NB4 (cell line): ENCODE measurements around the gene NELFA.

ENCODE experiments used
- MYC ChIP-seq: IDR thresholded peaks from 2 replicates; pipeline ENCODE4 v1.6.1; 2011; ENCODE audit warnings: low read depth, low read length
- POLR2A ChIP-seq: IDR thresholded peaks from 2 replicates; pipeline ENCODE4 v1.6.1; 2011; ENCODE audit warnings: mild to moderate bottlenecking; ENCODE audit not compliant: insufficient read length; ENCODE audit errors: extremely low read depth
- TF ChIP-seq, protein P1 (sequence below): IDR thresholded peaks from one replicate; pipeline ENCODE4 v1.5.1; 2012; ENCODE audit warnings: low read depth, low read length

- TF ChIP-seq, protein P1, sequence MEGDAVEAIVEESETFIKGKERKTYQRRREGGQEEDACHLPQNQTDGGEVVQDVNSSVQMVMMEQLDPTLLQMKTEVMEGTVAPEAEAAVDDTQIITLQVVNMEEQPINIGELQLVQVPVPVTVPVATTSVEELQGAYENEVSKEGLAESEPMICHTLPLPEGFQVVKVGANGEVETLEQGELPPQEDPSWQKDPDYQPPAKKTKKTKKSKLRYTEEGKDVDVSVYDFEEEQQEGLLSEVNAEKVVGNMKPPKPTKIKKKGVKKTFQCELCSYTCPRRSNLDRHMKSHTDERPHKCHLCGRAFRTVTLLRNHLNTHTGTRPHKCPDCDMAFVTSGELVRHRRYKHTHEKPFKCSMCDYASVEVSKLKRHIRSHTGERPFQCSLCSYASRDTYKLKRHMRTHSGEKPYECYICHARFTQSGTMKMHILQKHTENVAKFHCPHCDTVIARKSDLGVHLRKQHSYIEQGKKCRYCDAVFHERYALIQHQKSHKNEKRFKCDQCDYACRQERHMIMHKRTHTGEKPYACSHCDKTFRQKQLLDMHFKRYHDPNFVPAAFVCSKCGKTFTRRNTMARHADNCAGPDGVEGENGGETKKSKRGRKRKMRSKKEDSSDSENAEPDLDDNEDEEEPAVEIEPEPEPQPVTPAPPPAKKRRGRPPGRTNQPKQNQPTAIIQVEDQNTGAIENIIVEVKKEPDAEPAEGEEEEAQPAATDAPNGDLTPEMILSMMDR: no peak
- TF ChIP-seq POLR2A (no peak), MYC (no peak)
These were observed 28.2 kb downstream of the NELFA start for GRCh38 chr4:1980561-1981041.
